SK-N-SH (cell line): ENCODE measurements around the gene SCO2.

ENCODE experiments used
- MXI1 ChIP-seq: IDR thresholded peaks from 2 replicates; pipeline ENCODE4 v1.6.1; 2012; ENCODE audit warnings: mild to moderate bottlenecking, low read depth, low read length, improper control_type of control experiment
- REST ChIP-seq: IDR thresholded peaks from 2 replicates; pipeline ENCODE4 v1.6.1; 2012; ENCODE audit warnings: mild to moderate bottlenecking, low read depth, low read length, moderate library complexity

- no peak for TF ChIP-seq REST
- TF ChIP-seq MXI1: no peak
Observed at GRCh38 chr22:50546326-50547262, 21.2 kb upstream of the SCO2 start.
